HG02798 (cell line): ENCODE results near the gene JMJD6.
"Not testable (repeated sequence)": the region's sequence is repeated elsewhere in the genome, so short reads cannot be mapped to it uniquely, and the experiment has no call there.

Experiments
- ATAC-seq: cut with Tn5 transposase; IDR thresholded peaks from one replicate; pipeline ENCODE4 v1.9.1; 2021; ENCODE audit warnings: mild to moderate bottlenecking; ENCODE audit not compliant: unreplicated experiment, poor library complexity

Gene JMJD6

GRCh38 chr17:76700617-76701470 is 25.6 kb downstream of the JMJD6 start:
- no peak for ATAC-seq

GRCh38 chr17:76700270-76700616 is 26.2 kb downstream of the JMJD6 start:
- no peak for ATAC-seq

GRCh38 chr17:76698466-76698977 is 27.9 kb downstream of the JMJD6 start:
- ATAC-seq, result not testable (repeated sequence)

- ATAC-seq, result no peak
Measured at GRCh38 chr17:76697702-76698465, 28.5 kb downstream of the JMJD6 start.

GRCh38 chr17:76696763-76697701 is 29.4 kb downstream of the JMJD6 start:
- no peak for ATAC-seq

- no peak for ATAC-seq
Measured at GRCh38 chr17:76695059-76695831, 31.2 kb downstream of the JMJD6 start.

GRCh38 chr17:76691379-76692191 is 34.8 kb downstream of the JMJD6 start:
- ATAC-seq, result no peak

- ATAC-seq, result no peak
Measured at GRCh38 chr17:76690596-76691280, 35.7 kb downstream of the JMJD6 start.

GRCh38 chr17:76689859-76690258 is 36.5 kb downstream of the JMJD6 start:
- ATAC-seq, result no peak

GRCh38 chr17:76688165-76688622 is 38.2 kb downstream of the JMJD6 start:
- ATAC-seq, result no peak

- no peak for ATAC-seq
Measured at GRCh38 chr17:76687298-76688164, 38.9 kb downstream of the JMJD6 start.

- no peak for ATAC-seq
Measured at GRCh38 chr17:76686538-76687297, 39.7 kb downstream of the JMJD6 start.

GRCh38 chr17:76685846-76686245 is 40.6 kb downstream of the JMJD6 start:
- no peak for ATAC-seq

- no peak for ATAC-seq
Measured at GRCh38 chr17:76685366-76685765, 41.0 kb downstream of the JMJD6 start.

GRCh38 chr17:76684756-76685155 is 41.6 kb downstream of the JMJD6 start:
- ATAC-seq, result no peak

- ATAC-seq, result no peak
Measured at GRCh38 chr17:76683921-76684745, 42.3 kb downstream of the JMJD6 start.
